BLaER1 treated with 17β-estradiol and CSF1 and Interleukin-3, amounts not matched to agents 10 nM and 100 nM (cell line): ENCODE measurements around the gene LBR.

Source experiments
- H3K27ac ChIP-seq, 11 experiments: shearing (Covaris generic); formaldehyde crosslinking; 2 replicates each; pipeline ENCODE4 v1.8.1; 2022
- H3K27me3 ChIP-seq, 11 experiments: shearing (Covaris generic); formaldehyde crosslinking; 2 replicates each; pipeline ENCODE4 v1.8.1; 2022
- H3K36me3 ChIP-seq, 11 experiments: shearing (Covaris generic); formaldehyde crosslinking; 2 replicates each; pipeline ENCODE4 v1.8.1; 2022
- H3K4me1 ChIP-seq, 10 experiments: shearing (Covaris generic); formaldehyde crosslinking; 2 replicates each; pipeline ENCODE4 v1.8.1; 2022
- H3K4me2 ChIP-seq, 11 experiments: shearing (Covaris generic); formaldehyde crosslinking; 2 replicates each; pipeline ENCODE4 v1.8.1; 2022
- H3K4me3 ChIP-seq, 10 experiments: shearing (Covaris generic); formaldehyde crosslinking; 2 replicates each; pipeline ENCODE4 v1.8.1; 2022
- H3K9ac ChIP-seq, 11 experiments: shearing (Covaris generic); formaldehyde crosslinking; 2 replicates each; pipeline ENCODE4 v1.8.1; 2022
- H3K9me3 ChIP-seq, 11 experiments: shearing (Covaris generic); formaldehyde crosslinking; replicated peaks in 1 of 11; 2 replicates each; pipeline ENCODE4 v1.8.1; 2022
- H4K20me1 ChIP-seq, 11 experiments: shearing (Covaris generic); formaldehyde crosslinking; 2 replicates each; pipeline ENCODE4 v1.8.1; 2022
- Cebpa-rat ChIP-seq, 11 experiments: shearing (Covaris generic); IDR thresholded peaks; 2 replicates each; pipeline ENCODE4 v1.8.1; 2022

LBR gene

DNA sequence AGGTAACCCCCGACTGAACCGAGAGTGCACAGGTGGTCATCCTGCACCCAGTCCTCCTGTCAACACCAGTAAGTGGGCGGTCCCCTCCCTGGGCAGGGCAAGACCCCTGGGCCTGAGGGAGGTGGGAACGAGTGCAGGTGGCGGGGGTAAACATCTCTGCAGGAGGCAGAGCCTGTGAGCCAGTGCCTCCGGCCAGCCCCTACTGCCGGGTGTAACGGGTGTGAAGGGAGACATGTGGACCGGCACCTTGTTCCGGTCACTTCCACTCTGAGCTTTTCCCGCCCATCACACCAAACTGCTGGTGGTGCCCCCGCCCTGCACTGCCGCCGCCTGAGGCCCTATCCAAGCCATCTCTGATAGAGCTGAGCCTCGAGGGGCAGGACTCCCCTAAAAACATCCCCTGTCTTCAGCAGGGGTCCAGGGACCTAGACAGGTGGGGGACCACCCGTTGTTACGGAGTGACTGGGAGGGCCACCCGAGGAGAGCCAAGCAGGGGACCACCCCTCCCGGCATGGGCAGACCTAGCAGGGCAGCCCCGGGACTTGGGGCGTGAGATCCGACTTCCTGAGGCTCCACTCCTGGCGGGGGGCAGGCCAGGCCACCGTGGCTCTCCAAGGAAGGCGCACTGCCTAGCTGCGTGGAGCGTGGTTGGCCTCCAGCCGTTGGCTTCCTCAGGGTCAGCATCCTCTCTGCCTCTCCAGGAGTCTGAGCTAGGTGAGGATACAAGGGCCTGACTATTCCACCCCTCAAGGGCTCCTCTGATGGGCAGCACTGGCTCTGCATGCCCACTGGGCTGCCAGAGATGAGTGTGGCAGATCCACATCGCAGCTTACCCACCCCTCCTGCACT lies 43.8 kb upstream of the LBR start:
- H3K27ac ChIP-seq = peak overlapping the region in 5 of 11 experiments; percentile 11 to 60 (median 29); a peak in 5 of 22 replicates
- TF ChIP-seq Cebpa-rat (IDR thresholded peaks at IDR 0.05) = no peak
- H3K9ac ChIP-seq = no peak overlapping the region
- no peaks in the 10 kb centered on the region for H3K27me3 ChIP-seq
- H3K9me3 ChIP-seq = peaks cover 0 to 14% (median 0%) of the 10 kb centered on the region in 11 experiments; a peak in 1 of 22 replicates
- no peaks in the 10 kb centered on the region for H3K36me3 ChIP-seq
- no peak overlapping the region for H3K4me3 ChIP-seq
- no peaks in the 10 kb centered on the region for H4K20me1 ChIP-seq
- peaks cover 31 to 87% (median 65%) of the 10 kb centered on the region in 10 experiments for H3K4me1 ChIP-seq
- H3K4me2 ChIP-seq = no peak overlapping the region; a peak in 2 of 22 replicates

DNA sequence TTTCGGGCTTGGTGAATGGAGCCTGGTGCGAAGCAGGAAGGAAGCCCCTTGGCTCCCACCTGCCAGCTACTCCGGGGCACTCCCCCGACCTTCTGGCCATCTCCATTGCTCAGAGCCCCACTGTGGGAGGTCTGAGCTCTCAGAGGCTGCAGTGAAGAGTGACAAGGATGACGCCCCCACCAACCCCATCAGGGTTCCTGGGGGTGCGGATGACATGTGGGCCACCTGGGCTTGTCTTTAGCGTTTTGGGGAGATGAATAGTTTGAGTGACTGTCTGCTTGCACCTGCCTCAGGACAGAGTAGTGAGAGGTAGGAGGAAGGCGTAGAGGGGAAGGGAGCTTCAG lies 43.2 kb upstream of the LBR start:
- Histone ChIP-seq H3K36me3 (no peaks in the 10 kb centered on the region), H3K27ac (peak overlapping the region in 6 of 11 experiments; percentile 2 to 60 (median 32); a peak in 7 of 22 replicates), H3K27me3 (no peaks in the 10 kb centered on the region), H3K4me2 (peak overlapping the region in 1 of 11 experiments; percentile 13; a peak in 2 of 22 replicates), H3K4me1 (peaks cover 37 to 87% (median 69%) of the 10 kb centered on the region in 10 experiments), H3K9ac (no peak overlapping the region), H3K9me3 (peaks cover 0 to 14% (median 0%) of the 10 kb centered on the region in 11 experiments; a peak in 1 of 22 replicates), H3K4me3 (no peak overlapping the region), H4K20me1 (no peaks in the 10 kb centered on the region)
- no peak for TF ChIP-seq Cebpa-rat (IDR thresholded peaks at IDR 0.05)

DNA sequence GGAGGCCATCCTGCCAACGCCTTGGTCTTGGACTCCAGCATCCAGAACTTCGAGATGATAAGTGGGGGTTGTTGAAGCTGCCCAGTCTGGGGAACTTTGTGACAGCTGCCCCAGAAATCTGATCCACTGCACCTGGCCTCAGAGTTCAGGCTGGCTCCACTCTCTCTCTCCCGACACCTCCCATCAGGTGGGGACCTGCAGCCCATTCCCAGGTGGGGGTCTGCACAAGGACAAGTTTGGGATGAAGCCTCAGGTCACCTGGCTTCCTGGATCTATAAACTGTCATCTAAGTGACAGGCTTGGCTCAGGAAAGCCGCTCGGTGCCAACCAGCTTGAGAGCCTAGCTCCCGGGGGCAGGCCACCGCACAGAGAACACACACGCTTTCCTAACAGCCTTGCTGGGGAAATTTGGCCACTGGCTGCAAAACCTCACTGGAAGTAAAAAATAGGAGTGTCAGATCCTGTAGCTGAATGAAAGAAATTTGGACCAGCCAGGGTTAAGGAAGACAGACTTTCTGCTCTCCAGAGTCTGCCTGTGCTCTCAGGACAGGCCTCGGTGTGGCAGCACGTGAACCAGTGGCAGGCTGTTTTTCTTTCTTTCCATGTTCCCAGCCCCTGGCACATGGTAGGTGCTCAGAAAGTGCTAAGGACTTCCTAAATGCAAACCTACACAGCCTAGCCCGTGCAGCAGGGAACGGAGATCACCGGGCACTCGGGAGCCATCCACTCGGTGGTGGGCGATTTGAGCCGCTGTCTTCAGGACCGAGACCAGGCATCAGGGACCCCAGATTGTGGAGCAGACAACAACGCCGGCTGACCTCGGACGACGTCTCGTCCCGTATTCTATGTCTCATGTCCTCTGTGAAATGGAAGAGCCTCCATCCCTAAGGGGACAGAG lies 42.6 kb upstream of the LBR start:
- Histone ChIP-seq H3K4me3 (no peak overlapping the region), H3K27me3 (no peaks in the 10 kb centered on the region), H3K36me3 (no peaks in the 10 kb centered on the region), H3K9ac (peak overlapping the region in 1 of 11 experiments; percentile 15; a peak in 1 of 22 replicates), H3K4me2 (peak overlapping the region in 4 of 11 experiments; percentile 6 to 33 (median 16); a peak in 4 of 22 replicates), H3K4me1 (peaks cover 43 to 87% (median 73%) of the 10 kb centered on the region in 10 experiments), H4K20me1 (no peaks in the 10 kb centered on the region), H3K9me3 (peaks cover 0 to 14% (median 0%) of the 10 kb centered on the region in 11 experiments; a peak in 1 of 22 replicates), H3K27ac (peak overlapping the region in 6 of 11 experiments; percentile 2 to 60 (median 34); a peak in 8 of 22 replicates)
- TF ChIP-seq Cebpa-rat (IDR thresholded peaks at IDR 0.05) = no peak

DNA sequence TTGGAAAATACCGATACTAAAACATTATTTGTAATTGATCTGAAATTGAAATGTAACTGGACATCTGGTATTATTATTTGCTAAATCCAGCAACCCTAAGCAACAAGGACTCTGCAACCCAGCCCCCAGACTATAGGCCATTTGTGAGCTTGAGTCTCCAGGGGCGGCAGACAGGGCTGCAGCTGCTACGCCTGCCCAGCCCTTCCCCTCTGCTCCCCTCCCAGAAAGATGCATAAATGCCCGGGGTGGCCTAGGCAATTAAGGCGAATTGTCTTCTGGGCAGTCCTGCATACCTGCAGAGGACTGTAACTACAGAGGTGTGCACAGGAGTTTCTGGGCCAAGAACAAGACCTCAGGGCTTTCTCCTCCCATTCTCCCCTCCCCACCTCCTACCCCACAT lies 41.2 kb upstream of the LBR start:
- Histone ChIP-seq H3K27ac (peak overlapping the region in 10 of 11 experiments; percentile 93 to 99 (median 96); a peak in 15 of 22 replicates), H3K4me2 (peak overlapping the region; percentile 86 to 100 (median 97)), H4K20me1 (no peaks in the 10 kb centered on the region), H3K4me3 (peak overlapping the region in 3 of 10 experiments; percentile 57 to 67 (median 63); a peak in 3 of 20 replicates), H3K36me3 (no peaks in the 10 kb centered on the region), H3K4me1 (peaks cover 46 to 88% (median 74%) of the 10 kb centered on the region in 10 experiments), H3K27me3 (no peaks in the 10 kb centered on the region), H3K9me3 (peaks cover 0 to 14% (median 0%) of the 10 kb centered on the region in 11 experiments; a peak in 1 of 22 replicates), H3K9ac (peak overlapping the region in 8 of 11 experiments; percentile 17 to 95 (median 90); a peak in 14 of 22 replicates)
- TF ChIP-seq Cebpa-rat (IDR thresholded peaks at IDR 0.05) = no peak

DNA sequence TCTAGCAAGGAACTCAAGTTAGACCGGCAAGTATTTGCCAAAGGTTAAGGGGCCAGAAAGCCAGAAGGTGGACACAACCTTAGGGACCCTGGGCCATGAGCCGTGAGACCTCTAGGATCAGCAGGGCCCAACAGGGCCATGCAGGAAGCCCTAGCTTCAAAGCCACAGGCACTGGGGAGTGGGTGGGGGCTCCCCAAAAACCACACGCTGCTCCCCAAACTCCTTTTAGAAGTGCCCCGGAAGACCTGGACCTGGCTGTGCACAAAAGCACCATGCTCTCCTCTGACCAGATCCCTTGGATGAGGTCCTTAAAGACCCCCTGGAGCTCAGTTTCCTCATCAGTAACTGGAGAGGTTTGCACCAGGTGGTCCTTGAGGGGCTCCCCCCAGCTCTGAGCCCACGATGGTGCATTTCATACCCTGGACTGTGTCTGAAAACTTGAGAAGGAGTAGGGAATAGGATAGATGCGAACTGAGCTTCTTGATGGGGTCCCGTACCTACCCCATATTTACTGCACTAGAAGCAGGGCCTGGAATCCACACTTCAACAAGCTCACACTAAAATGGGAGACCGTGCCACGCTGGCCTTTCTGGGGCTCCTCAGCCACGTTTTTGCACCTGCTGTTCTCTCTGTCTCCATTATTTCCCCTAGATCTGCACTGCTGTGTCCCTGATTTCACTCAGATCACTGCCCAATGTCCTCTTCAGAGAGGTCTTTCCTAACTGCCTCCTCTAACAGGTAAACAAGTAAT lies 40.6 kb upstream of the LBR start:
- Histone ChIP-seq H3K4me2 (peak overlapping the region; percentile 86 to 100 (median 97)), H3K9me3 (peaks cover 0 to 12% (median 0%) of the 10 kb centered on the region in 11 experiments; a peak in 1 of 22 replicates), H4K20me1 (no peaks in the 10 kb centered on the region), H3K27ac (peak overlapping the region; percentile 93 to 99 (median 96)), H3K36me3 (no peaks in the 10 kb centered on the region), H3K27me3 (no peaks in the 10 kb centered on the region), H3K4me1 (peaks cover 49 to 88% (median 77%) of the 10 kb centered on the region in 10 experiments), H3K9ac (peak overlapping the region; percentile 85 to 95 (median 90)), H3K4me3 (peak overlapping the region; percentile 54 to 72 (median 64))
- TF ChIP-seq Cebpa-rat (IDR thresholded peaks at IDR 0.05) = no peak

DNA sequence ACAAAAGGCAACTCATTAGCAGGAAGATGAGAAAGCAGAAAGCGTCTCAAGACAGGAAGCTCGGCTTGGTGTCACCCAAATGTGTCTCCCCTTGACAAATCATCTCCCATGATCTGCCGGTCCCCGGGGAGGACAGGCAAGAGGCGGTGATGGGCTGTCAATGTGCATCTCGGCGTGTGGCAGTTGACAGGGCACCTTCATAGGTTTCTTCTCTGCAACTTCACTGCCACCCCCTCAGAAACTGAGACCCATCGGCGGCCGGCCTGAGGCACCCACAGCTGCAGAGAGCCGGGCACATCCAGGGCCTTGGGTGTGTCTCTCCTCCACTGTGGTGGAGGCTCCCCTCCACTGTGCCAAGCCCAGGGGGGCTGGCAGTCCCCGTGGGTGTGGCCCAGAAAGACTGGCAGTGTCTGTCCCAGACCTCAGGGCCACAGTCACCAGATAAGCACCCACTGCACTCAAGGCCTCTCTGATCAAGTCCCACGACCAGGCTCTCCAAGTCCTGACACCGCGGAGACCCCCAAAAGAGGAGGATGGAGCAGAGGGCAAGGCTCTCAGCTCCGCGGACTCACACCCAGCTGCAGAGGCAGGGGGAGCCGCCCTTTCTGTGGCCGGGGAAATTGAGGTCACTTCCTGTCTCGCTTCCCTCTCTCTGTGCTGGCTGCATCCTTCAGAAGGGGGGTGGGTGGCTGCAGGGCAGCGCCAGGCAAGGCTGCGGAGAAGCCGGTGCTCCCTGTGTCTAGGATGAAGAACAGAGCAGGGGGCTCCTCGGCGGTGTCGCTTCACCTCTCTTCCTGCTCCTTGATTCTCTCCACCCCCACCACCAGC lies 39.6 kb upstream of the LBR start:
- Histone ChIP-seq H4K20me1 (no peaks in the 10 kb centered on the region), H3K27ac (peak overlapping the region; percentile 93 to 99 (median 96)), H3K4me3 (peak overlapping the region; percentile 54 to 72 (median 64)), H3K36me3 (no peaks in the 10 kb centered on the region), H3K4me2 (peak overlapping the region; percentile 86 to 100 (median 97)), H3K9me3 (peaks cover 0 to 2% (median 0%) of the 10 kb centered on the region in 11 experiments; a peak in 1 of 22 replicates), H3K9ac (peak overlapping the region; percentile 85 to 95 (median 90)), H3K27me3 (no peaks in the 10 kb centered on the region), H3K4me1 (peaks cover 60 to 90% (median 81%) of the 10 kb centered on the region in 10 experiments)
- no peak for TF ChIP-seq Cebpa-rat (IDR thresholded peaks at IDR 0.05)

DNA sequence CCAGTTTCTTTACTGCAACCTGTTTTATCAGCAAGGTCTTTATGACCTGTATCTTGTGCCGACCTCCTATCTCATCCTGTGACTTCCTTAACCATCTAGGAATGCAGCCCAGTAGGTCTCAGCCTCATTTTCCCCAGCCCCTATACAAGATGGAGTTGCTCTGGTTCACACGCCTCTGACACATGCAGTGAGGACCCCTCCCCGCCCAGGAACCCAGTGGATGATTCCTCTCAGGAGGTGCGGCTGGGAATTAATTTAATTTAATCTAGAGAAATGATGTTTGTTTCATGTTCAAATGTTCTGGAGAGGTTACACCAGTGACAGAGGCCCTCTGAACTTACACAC lies 39.0 kb upstream of the LBR start:
- Histone ChIP-seq H3K36me3 (no peaks in the 10 kb centered on the region), H3K4me1 (peaks cover 65 to 95% (median 86%) of the 10 kb centered on the region in 10 experiments), H3K27ac (peak overlapping the region; percentile 93 to 99 (median 96)), H3K9ac (peak overlapping the region; percentile 85 to 95 (median 90)), H4K20me1 (no peaks in the 10 kb centered on the region), H3K4me2 (peak overlapping the region; percentile 86 to 100 (median 97)), H3K27me3 (no peaks in the 10 kb centered on the region), H3K4me3 (peak overlapping the region; percentile 54 to 72 (median 64); a peak in 17 of 20 replicates), H3K9me3 (no peaks in the 10 kb centered on the region)
- TF ChIP-seq Cebpa-rat (IDR thresholded peaks at IDR 0.05) = no peak
